ENCODE data around the gene MYO3B. TPM values are rescaled to one million over a fixed set of nuclear protein-coding genes. Genes with fewer than 3 reads are reported as not detected.
"Not testable (repeated sequence)": the region's sequence is repeated elsewhere in the genome, so short reads cannot be mapped to it uniquely, and the experiment has no call there.

MYO3B gene
- total RNA-seq, 2 experiments from 2014 or later: 0.05 to 0.23 TPM

- Mint-ChIP-seq H3K4me1 (ENCODE audit: low read depth) (no peaks in the 10 kb centered on the region), H3K9me3 (ENCODE audit: insufficient read depth) (no peaks in the 10 kb centered on the region), H3K36me3 (ENCODE audit: low read depth) (no peaks in the 10 kb centered on the region), H3K4me3 (no peak overlapping the region), H3K27ac (no peak overlapping the region), H3K27me3 (ENCODE audit: low read depth) (peaks cover 5% of the 10 kb centered on the region)
- CTCF ChIA-PET: no interaction called here
- DNase-seq (no peak), ATAC-seq (no peak)
- POLR2A ChIA-PET: no interaction called here
Measured at GRCh38 chr2:170464268-170464667, 286.3 kb downstream of the MYO3B start.

GRCh38 chr2:170465241-170465640 lies 287.3 kb downstream of the MYO3B start:
- Mint-ChIP-seq H3K36me3 (ENCODE audit: low read depth) (no peaks in the 10 kb centered on the region), H3K27me3 (ENCODE audit: low read depth) (peaks cover 8% of the 10 kb centered on the region), H3K27ac (no peak overlapping the region), H3K9me3 (ENCODE audit: insufficient read depth) (no peaks in the 10 kb centered on the region), H3K4me3 (no peak overlapping the region), H3K4me1 (ENCODE audit: low read depth) (no peaks in the 10 kb centered on the region)
- ATAC-seq: no peak
- ChIA-PET CTCF (no interaction called here), POLR2A (no interaction called here)
- no peak for DNase-seq

DNA sequence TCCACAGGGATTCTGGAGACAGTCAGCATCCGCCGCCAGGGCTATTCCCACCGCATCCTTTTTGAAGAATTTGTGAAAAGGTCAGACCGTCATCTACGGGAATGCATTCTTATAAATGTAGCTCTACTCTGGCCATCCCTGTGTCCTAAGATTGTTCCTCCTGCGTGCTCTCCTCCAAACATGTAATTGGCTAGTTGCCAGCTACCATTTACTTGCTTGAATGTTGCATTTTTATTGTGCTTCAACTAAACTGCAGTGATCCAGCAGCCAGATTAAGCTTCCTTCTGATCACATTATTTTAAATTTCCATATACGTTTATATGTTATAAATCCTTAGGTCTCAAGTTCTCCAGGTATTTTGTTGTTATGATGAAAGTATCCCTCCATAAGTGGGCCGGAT lies 288.7 kb downstream of the MYO3B start:
- H3K4me1 Mint-ChIP-seq (ENCODE audit: low read depth): no peaks in the 10 kb centered on the region
- no peaks in the 10 kb centered on the region for H3K9me3 Mint-ChIP-seq (ENCODE audit: insufficient read depth)
- no peak overlapping the region for H3K27ac Mint-ChIP-seq
- no peaks in the 10 kb centered on the region for H3K36me3 Mint-ChIP-seq (ENCODE audit: low read depth)
- no peak for DNase-seq
- H3K27me3 Mint-ChIP-seq (ENCODE audit: low read depth): peaks cover 8% of the 10 kb centered on the region
- ATAC-seq: no peak
- ChIA-PET CTCF (no interaction called here), POLR2A (no interaction called here)
- no peak overlapping the region for H3K4me3 Mint-ChIP-seq

- Mint-ChIP-seq H3K4me1 (ENCODE audit: low read depth) (no peaks in the 10 kb centered on the region), H3K9me3 (ENCODE audit: insufficient read depth) (no peaks in the 10 kb centered on the region), H3K27ac (no peak overlapping the region), H3K27me3 (ENCODE audit: low read depth) (peaks cover 8% of the 10 kb centered on the region), H3K36me3 (ENCODE audit: low read depth) (no peaks in the 10 kb centered on the region), H3K4me3 (no peak overlapping the region)
- CTCF ChIA-PET: interaction anchor here (2.5 kb wide), 1 partner anchor 58 kb away, joined by 6 read pairs; no protein-coding TSS in a partner anchor
- ATAC-seq (no peak), DNase-seq (no peak)
- POLR2A ChIA-PET: no interaction called here
Measured at GRCh38 chr2:170467568-170468422, 289.8 kb downstream of the MYO3B start.

GRCh38 chr2:170468557-170468956 lies 290.6 kb downstream of the MYO3B start:
- no peaks in the 10 kb centered on the region for H3K36me3 Mint-ChIP-seq (ENCODE audit: low read depth)

GRCh38 chr2:170472498-170472897 lies 294.6 kb downstream of the MYO3B start:
- CTCF ChIA-PET; H3K36me3 Mint-ChIP-seq (ENCODE audit: low read depth); DNase-seq; H3K4me1 Mint-ChIP-seq (ENCODE audit: low read depth); H3K27ac Mint-ChIP-seq; ATAC-seq; H3K9me3 Mint-ChIP-seq (ENCODE audit: insufficient read depth); POLR2A ChIA-PET; H3K4me3 Mint-ChIP-seq; H3K27me3 Mint-ChIP-seq (ENCODE audit: low read depth): not testable (repeated sequence)

More at GRCh38 chr2:170468557-170468956, 290.6 kb downstream of the MYO3B start:
- no peaks in the 10 kb centered on the region for H3K4me1 Mint-ChIP-seq (ENCODE audit: low read depth)
- DNase-seq (no peak), ATAC-seq (no peak)
- no peaks in the 10 kb centered on the region for H3K9me3 Mint-ChIP-seq (ENCODE audit: insufficient read depth)
- H3K27me3 Mint-ChIP-seq (ENCODE audit: low read depth): peaks cover 8% of the 10 kb centered on the region
- POLR2A ChIA-PET: no interaction called here
- no peak overlapping the region for H3K4me3 Mint-ChIP-seq
- CTCF ChIA-PET: interaction anchor here (2.5 kb wide), 1 partner anchor 59 kb away, joined by 6 read pairs; no protein-coding TSS in a partner anchor
- no peak overlapping the region for H3K27ac Mint-ChIP-seq

GRCh38 chr2:170475878-170476277 lies 297.9 kb downstream of the MYO3B start:
- peaks cover 4% of the 10 kb centered on the region for H3K27me3 Mint-ChIP-seq (ENCODE audit: low read depth)
- ATAC-seq: no peak
- CTCF ChIA-PET: interaction anchor here (0.6 kb wide), 1 partner anchor 106 kb away, joined by 3 read pairs; no protein-coding TSS in a partner anchor
- H3K9me3 Mint-ChIP-seq (ENCODE audit: insufficient read depth): no peaks in the 10 kb centered on the region
- H3K4me1 Mint-ChIP-seq (ENCODE audit: low read depth): no peaks in the 10 kb centered on the region
- H3K4me3 Mint-ChIP-seq: no peak overlapping the region
- H3K27ac Mint-ChIP-seq: no peak overlapping the region
- no peaks in the 10 kb centered on the region for H3K36me3 Mint-ChIP-seq (ENCODE audit: low read depth)
- DNase-seq: no peak
- POLR2A ChIA-PET: no interaction called here

DNA sequence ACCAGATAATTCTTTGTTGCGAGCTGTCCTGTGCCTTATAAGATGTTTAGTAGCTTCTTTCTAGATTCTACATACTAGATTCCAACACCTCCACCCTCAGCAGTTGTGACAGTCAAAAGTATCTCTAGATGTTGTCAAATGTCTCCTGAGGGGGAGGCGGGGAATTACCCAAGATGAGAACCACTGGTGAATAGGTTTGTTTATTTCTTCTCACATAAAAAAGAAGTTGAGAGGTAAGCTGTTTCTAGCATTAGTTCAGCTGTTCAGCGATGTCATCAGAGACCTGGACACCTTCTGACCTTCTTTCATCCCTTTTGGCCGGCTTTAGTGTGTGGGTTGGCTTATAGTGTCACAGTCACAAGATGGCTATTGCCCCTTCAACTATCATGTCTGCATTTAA lies 299.7 kb downstream of the MYO3B start:
- Mint-ChIP-seq H3K36me3 (ENCODE audit: low read depth) (no peaks in the 10 kb centered on the region), H3K9me3 (ENCODE audit: insufficient read depth) (no peaks in the 10 kb centered on the region), H3K4me3 (no peak overlapping the region), H3K27ac (no peak overlapping the region), H3K4me1 (ENCODE audit: low read depth) (no peaks in the 10 kb centered on the region), H3K27me3 (ENCODE audit: low read depth) (peaks cover 11% of the 10 kb centered on the region)
- POLR2A ChIA-PET: interaction anchor here (0.6 kb wide), 1 partner anchor 108 kb away, joined by 5 read pairs; no protein-coding TSS in a partner anchor
- DNase-seq: no peak
- no peak for ATAC-seq
- CTCF ChIA-PET: no interaction called here

DNA sequence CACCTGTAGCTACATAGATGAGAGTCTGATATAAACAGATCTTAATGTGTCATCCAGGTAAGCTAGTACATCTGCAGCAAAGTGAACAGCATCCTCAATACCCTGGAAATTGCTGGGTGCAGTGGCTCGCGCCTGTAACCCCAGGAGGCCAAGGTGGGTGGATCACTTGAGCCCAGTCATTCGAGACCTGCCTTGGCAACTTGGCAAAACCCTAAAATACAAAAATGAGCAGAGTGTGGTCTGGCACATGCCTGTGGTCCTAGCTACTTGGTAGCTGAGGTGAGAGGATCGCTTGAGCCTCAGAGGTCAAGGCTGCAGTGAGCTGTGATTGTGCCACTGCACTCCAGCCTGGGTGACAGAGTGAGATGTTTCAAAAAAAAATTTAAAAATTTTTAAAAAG lies 303.3 kb downstream of the MYO3B start:
- H3K27me3 Mint-ChIP-seq (ENCODE audit: low read depth): peaks cover 11% of the 10 kb centered on the region
- DNase-seq: no peak
- H3K36me3 Mint-ChIP-seq (ENCODE audit: low read depth): no peaks in the 10 kb centered on the region
- no peaks in the 10 kb centered on the region for H3K9me3 Mint-ChIP-seq (ENCODE audit: insufficient read depth)
- no peaks in the 10 kb centered on the region for H3K4me1 Mint-ChIP-seq (ENCODE audit: low read depth)
- no peak for ATAC-seq
- no peak overlapping the region for H3K4me3 Mint-ChIP-seq
- H3K27ac Mint-ChIP-seq: no peak overlapping the region
- CTCF ChIA-PET: no interaction called here
- POLR2A ChIA-PET: no interaction called here

GRCh38 chr2:170484552-170484951 lies 306.6 kb downstream of the MYO3B start:
- DNase-seq: no peak
- Mint-ChIP-seq H3K4me1 (ENCODE audit: low read depth) (no peaks in the 10 kb centered on the region), H3K4me3 (no peak overlapping the region), H3K9me3 (ENCODE audit: insufficient read depth) (no peaks in the 10 kb centered on the region), H3K27me3 (ENCODE audit: low read depth) (peaks cover 21% of the 10 kb centered on the region), H3K27ac (no peak overlapping the region), H3K36me3 (ENCODE audit: low read depth) (no peaks in the 10 kb centered on the region)
- no peak for ATAC-seq
- CTCF ChIA-PET: interaction anchor here (0.8 kb wide), 1 partner anchor 27 kb away, joined by 3 read pairs; no protein-coding TSS in a partner anchor
- POLR2A ChIA-PET: interaction anchor here (0.6 kb wide), 2 partner anchors 114 to 117 kb away, joined by 3 read pairs; no protein-coding TSS in a partner anchor

DNA sequence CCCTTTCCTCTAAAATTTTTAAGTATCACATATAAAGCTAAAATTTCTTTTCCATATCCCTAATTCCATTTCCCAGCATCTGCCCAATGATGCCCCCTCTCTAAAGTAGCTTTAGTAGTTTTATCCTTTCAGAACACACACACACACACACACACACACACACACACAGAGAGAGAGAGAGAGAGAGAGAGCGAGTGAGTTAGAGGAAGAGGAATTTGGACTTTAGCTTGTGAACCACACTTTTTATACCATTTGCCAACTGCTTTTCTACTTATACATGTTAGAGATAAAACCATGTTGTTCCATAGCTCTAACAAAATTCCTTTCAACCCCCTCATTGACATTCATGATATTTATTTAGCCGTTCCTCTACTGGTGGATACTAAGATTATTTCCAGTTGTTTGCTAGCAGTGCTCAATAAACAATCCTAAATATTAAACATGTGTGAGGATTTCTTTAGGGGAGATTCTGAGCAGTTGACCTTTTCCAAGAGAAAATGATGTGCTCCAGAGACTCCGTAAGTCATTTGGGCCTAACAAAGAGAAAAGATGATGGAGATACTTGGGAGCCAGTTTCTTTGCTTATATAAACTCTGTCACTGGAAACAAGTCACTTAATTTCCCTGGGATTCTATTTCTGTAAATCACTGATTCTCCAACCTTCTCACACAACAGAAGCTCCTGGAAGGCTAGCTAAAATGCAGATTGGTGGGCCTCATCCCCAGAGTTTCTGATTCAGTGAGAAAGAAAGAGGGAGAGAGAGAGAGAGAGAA lies 307.5 kb downstream of the MYO3B start:
- Mint-ChIP-seq H3K36me3 (ENCODE audit: low read depth) (no peaks in the 10 kb centered on the region), H3K27ac (no peak overlapping the region), H3K9me3 (ENCODE audit: insufficient read depth) (no peaks in the 10 kb centered on the region), H3K4me1 (ENCODE audit: low read depth) (no peaks in the 10 kb centered on the region), H3K27me3 (ENCODE audit: low read depth) (peaks cover 22% of the 10 kb centered on the region), H3K4me3 (no peak overlapping the region)
- DNase-seq: no peak
- CTCF ChIA-PET: no interaction called here
- no peak for ATAC-seq
- POLR2A ChIA-PET: interaction anchor here (0.6 kb wide), 1 partner anchor 116 kb away, joined by 3 read pairs; no protein-coding TSS in a partner anchor

DNA sequence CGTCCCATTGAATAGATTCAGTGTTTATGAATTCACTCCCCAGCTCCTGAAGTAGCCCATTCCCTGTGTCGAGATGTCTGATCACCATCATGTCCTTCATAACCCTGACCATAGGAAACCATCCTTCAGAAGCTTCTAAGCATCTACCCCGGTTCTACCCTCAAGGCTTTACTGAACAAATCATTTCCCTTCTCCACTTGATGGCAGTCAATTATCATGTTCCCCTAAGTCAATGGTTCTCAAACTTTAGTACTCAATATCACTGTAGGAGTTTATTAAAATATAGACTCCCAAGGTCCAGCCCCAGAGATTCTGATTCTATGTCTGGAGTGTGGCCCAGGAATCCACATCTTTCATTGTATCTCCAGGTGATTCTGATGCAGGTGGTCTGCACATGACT lies 308.8 kb downstream of the MYO3B start:
- ChIA-PET CTCF (interaction anchor here (0.6 to 2.4 kb wide), 2 partner anchors 233 to 326 kb away, joined by 3 to 9 read pairs; no protein-coding TSS in a partner anchor), POLR2A (no interaction called here)
- H3K36me3 Mint-ChIP-seq (ENCODE audit: low read depth): no peaks in the 10 kb centered on the region
- peaks cover 17% of the 10 kb centered on the region for H3K27me3 Mint-ChIP-seq (ENCODE audit: low read depth)
- H3K4me3 Mint-ChIP-seq: no peak overlapping the region
- no peak overlapping the region for H3K27ac Mint-ChIP-seq
- H3K4me1 Mint-ChIP-seq (ENCODE audit: low read depth): no peaks in the 10 kb centered on the region
- H3K9me3 Mint-ChIP-seq (ENCODE audit: insufficient read depth): no peaks in the 10 kb centered on the region
- ATAC-seq (no peak), DNase-seq (no peak)

All from activated CD8-positive, alpha-beta T cell treated with anti-CD3 and anti-CD28 coated beads, Interleukin-2, amount 10 ng/mL, durations not matched to agents 7 days and 5 days (primary cell).